ENCODE data around the gene B9D2.
"Not testable (repeated sequence)": the region's sequence is repeated elsewhere in the genome, so short reads cannot be mapped to it uniquely, and the experiment has no call there.

The B9D2 gene

GRCh38 chr19:41354343-41354953, 9.5 kb downstream of the B9D2 start:
- no peak for DNase-seq

DNA sequence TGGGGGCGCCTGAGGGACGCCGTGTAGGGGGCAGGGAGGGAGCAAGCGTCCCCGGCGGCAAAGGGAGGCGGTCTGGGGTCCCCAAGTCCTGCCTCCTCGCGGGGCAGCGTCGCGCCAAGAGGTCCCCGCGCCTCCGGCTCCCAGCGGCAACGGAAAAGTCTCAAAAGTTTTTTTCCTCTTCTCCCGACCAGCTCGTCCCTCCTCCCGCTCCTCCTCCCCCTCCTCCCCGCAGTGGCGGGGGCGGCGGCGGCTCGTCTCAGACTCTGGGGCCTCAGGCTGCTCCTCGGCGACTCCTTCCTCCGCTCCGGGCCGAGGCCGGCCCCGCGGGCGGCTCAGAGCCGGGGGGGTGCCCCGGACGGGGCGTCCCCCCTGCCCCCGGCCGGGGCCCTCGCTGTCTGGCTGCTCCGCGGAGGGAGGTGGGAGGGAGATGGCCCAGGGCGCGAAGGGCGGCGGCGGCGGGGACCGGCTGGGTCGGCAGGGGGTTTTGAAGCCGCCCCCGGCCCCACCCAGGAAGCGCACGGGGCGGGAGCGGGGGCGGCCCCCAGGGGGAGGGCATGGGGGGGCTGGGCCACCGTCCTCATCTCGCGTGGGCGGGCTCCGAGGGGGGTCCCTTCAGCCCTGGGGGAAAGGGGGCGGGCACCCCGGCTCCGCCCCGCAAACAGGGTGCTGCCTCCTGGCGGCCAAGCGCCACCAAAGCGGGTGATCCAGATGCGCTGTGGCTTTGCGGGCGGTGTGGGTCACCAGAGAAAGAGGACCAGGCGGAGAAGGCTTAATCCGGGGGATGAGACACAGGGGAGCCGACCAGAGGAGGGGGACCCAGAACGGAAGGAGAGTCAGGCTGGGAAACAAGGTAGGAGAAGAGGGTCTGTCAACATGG, 10.2 kb downstream of the B9D2 start, which contains the start of gene TGFB1:
Gene TGFB1 (minus strand): TSS at position 457 of the 877 bp plus-strand sequence. CDS start 878 bp downstream, outside the sequence.
- DNase-seq = peak in 1 of 2 experiments; percentile 58

GRCh38 chr19:41352609-41353465, 11.1 kb downstream of the B9D2 start:
- DNase-seq = peak in 1 of 2 experiments; percentile 36

- no peak for DNase-seq
These were observed 11.7 kb downstream of the B9D2 start for GRCh38 chr19:41352279-41352608.

DNA sequence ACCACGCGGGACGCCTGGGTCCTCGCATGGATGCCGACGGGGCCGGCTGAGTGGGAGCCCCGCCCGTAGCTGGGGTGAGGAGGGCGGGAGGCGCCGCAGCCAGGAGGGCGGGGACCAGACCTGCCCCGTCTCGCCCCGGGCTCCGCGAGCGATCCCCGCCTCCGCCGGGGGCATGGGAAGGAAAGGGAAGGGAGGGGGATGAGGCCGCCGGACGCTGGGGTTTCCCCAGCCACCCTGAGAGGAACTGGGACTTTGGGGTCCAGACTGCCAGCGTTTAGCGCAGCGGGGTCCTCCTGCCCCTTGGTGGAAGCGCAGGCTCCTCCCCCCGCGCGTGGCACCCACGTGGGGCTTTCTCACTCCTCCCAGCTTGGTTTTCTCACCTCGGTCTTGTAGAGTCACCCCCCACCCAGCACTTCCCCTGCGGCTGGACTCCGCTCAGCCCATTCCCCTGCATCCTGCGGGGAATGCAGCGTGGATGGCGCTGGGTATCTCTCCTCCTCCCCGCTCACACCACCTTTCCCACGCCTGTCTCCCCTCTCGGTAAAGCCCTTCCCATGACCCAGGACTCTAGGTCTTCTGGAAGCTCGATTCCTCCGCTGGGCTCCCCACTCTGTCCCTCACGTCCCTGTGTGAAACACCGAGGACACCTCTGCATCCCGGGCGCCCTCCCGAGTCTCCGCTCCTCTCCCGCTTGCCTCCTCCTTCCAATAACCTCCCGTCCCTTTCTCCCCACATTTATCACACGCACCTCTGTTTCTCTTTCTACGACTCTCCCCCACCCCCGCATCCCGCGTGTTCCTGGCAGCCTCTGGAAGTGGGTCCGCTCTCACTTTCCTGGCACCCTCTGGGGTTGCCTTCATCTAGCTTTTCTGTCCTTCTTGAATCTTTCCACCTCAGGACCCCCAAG, 12.4 kb downstream of the B9D2 start:
- DNase-seq = no peak

- no peak for DNase-seq
These were observed 13.1 kb downstream of the B9D2 start for GRCh38 chr19:41350735-41351338.

DNA sequence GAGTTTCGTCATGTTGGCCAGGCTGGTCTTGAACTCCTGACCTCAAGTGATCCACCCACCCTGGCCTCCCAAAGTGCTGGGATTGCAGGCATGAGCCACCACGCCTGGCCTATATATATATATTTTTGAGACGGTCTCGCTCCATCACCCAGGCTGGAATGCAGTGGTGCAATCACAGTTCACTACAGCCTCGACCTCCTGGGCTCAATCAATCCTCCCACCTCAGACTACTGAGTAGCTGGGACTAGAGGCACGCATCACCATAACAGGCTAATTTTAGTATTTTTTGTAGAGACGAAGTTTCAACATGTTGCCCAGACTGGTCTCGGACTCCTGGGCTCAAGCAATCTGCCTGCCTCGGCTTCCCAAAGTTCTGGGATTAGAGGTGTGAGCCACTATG, 17.0 kb downstream of the B9D2 start:
- not testable (repeated sequence) for DNase-seq

DNA sequence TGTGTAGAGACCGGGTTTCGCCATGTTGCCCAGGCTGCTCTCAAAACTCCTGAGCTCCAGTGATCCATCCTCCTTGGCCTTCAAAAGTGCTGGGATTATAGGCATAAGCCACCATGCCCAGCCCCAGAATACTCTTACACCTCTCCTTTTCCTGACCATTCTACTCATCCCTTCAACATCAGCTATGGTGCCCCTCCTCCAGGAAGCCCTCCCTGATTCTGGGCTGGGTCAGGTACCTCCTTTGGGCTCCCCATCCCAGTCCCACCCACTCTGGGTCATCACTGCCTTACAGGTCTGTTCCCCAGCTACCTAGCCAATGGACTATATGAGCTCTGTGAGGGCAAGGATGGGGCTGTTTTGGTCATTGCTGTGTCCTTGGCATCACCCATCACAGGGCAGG, 19.8 kb downstream of the B9D2 start:
- no peak for DNase-seq

DNA sequence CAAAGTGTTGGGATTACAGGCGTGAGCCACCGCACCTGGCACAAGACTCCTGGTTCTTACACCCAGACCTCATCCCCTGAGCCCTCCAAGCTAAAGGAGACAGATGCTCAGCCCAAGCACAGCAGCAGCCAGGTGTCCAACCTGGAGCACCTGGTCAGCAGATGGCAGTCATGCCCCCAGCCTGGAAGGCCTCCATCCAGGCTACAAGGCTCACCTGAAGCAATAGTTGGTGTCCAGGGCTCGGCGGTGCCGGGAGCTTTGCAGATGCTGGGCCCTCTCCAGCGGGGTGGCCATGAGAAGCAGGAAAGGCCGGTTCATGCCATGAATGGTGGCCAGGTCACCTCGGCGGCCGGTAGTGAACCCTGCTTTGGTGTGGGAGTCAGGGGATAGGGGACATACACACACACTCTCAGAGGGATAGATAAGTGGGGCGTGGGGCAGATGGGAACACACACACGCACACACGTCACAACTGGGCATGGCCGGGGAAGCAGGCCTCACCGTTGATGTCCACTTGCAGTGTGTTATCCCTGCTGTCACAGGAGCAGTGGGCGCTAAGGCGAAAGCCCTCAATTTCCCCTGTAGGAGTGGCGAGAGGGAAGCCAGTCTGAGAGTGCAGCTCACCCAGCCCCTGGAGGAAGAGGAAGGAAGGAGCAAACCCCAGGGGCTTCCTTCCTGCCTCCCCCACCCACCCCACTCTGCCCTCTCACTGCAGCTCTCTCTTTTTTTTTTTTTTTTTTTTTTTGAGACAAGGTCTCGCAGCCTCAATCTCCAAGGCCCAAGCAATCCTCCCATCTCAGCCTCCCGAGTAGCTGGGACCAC, 22.1 kb downstream of the B9D2 start:
- no peak for DNase-seq

DNA sequence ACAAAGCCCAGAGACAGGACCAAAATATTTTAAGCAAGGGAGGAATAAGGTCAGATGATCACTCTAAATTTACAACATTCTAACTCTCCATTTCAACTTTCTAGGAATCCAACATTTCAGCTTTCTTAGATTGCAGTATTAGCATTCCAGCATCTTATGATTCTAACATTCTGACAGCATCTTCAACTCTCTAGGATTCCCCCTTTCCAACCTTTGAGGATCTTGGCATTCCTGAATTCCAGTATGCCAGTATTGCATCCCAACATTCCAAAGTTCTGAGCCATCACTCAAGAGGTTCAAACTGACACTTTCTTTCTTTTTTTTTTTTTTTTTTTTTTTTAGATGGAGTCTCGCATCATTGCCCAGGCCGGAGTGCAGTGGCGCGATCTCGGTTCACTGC, 24.0 kb downstream of the B9D2 start:
- DNase-seq = no peak

DNA sequence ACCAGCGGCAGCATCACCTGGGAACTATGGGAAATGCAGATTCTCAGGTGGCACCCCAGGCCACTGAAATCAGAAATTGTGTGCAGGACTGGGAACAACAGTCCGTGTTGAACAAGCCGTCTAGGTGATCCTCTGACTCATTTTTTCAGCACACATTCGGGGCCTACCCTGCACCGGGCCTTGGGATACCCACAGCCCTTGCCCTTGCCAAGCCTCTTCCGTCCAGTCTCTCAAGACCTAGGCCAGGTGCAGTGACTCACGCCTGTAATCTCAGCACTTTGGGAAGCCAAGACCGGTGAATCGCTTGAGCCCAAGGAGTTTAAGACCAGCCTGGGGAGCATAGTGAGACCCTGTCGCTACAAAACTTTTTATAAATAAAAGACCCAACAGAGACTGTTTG, 28.5 kb downstream of the B9D2 start:
- DNase-seq = no peak

DNA sequence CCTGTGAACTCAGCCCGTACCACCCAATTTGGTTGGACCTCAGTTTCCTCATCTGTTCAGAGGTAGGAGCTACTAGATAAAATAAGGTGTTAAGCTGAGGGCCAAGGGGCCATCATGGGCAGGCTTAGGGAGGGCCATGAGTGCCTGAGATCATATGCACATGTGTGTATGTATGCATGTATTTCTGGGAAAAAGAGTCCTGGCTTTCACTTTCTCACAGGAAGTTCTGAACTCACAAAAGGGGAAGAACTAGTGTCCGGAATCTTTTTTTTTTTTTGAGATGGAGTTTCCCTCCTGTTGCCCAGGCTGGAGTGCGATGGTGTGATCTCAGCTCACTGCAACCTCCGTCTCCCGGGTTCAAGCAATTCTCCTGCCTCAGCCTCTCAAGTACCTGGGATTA, 29.2 kb downstream of the B9D2 start:
- DNase-seq = no peak

DNA sequence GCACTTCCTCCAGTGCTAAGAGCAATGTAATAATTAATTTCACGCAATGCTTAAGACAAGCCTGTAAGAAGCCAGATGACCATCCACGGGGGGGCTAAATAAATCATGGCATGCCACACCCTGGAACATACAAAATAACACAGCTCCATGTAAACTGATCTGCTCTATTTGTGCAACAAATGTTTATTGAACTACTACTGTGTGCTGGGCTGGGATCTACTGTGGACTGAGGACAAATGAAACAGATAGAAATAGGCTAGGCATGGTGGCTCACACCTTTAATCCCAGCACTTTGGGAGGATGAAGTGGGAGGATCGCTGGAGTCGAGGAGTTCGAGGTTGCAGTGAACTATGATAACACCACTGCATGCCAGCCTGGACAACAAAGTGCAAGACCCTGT, 31.5 kb downstream of the B9D2 start:
- no peak for DNase-seq

- no peak for DNase-seq
These were observed 31.9 kb downstream of the B9D2 start for GRCh38 chr19:41332000-41332399.

- no peak for DNase-seq
These were observed 32.8 kb downstream of the B9D2 start for GRCh38 chr19:41330946-41331678.

DNA sequence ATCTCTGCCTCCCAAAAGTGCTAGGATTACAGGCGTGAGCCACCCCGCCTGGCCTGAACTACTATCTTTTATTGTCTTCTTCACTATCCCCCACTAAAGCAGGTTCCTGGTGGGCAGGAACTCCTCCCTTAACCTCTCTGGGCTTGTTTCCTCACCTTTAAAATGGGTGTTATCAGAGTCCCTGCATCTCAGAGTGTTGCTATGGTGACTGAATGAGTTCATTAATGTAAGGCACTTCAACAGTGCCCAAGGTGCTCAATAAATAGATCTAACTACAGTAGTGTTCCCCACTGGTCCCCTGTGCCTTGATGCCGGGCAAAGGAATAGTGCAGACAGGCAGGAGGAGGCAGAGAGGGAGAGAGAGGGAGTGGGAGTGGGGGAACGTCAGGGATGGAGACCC, 33.5 kb downstream of the B9D2 start:
- no peak for DNase-seq

GRCh38 chr19:41328842-41329225, 35.1 kb downstream of the B9D2 start:
- no peak for DNase-seq

DNA sequence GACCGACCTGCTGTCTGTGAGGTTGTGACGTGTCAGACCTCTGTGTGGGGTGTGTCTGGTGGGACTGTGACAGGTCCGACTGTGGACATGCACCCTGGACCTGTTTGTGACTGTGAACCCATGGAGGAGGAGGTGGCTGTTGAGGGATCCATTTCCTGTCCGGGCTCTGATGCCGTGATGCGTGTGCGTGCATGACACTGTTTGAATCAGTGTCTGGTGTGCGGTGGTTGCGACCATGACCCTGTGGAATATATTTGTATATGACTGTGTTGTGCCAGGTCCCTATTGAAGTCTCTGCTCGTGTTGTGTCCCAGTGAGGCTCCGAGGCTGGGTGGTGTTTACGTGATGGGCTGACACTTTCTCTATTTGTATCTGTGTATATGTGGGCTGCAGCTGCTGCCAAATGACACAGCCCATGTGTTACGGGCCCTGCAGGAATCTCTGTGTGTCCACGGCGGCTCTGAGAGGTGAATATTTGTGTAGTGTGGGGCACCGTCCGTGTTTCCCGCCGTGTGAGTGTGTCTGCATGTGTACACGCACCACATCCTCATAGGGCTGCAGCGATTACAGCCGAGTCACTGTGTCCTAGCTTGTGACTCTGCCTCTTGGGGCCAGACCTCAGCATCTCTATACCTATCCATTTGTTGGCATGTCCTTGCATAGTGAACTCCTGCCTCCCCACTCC, 35.6 kb downstream of the B9D2 start:
- DNase-seq = no peak

- DNase-seq = no peak
These were observed 36.3 kb downstream of the B9D2 start for GRCh38 chr19:41327576-41328156.

All from SHP77 (cell line).